RCC 7860 (cell line): ENCODE results near the gene ANKH.
"Not testable (repeated sequence)": the region's sequence is repeated elsewhere in the genome, so short reads cannot be mapped to it uniquely, and the experiment has no call there.

Source experiments
- DNase-seq: peaks from one replicate; pipeline ENCODE4 v3.0.0-alpha.2; 2015; ENCODE audit warnings: low spot score
- FAIRE-seq: peaks from 2 replicates; lab custom pipeline; 2012; peaks lifted over from hg19 to GRCh38; lab: Jason Lieb, UNC

ANKH gene

GRCh38 chr5:14884062-14884612 lies 12.6 kb upstream of the ANKH start:
- DNase-seq (no peak), FAIRE-seq (no peak)

GRCh38 chr5:14882658-14883580 lies 11.3 kb upstream of the ANKH start:
- FAIRE-seq: no peak

GRCh38 chr5:14881826-14882225 lies 10.2 kb upstream of the ANKH start:
- DNase-seq (no peak), FAIRE-seq (no peak)

More at GRCh38 chr5:14882658-14883580, 11.3 kb upstream of the ANKH start:
- DNase-seq: no peak

GRCh38 chr5:14880688-14881087 lies 9.1 kb upstream of the ANKH start:
- DNase-seq (no peak), FAIRE-seq (no peak)

DNA sequence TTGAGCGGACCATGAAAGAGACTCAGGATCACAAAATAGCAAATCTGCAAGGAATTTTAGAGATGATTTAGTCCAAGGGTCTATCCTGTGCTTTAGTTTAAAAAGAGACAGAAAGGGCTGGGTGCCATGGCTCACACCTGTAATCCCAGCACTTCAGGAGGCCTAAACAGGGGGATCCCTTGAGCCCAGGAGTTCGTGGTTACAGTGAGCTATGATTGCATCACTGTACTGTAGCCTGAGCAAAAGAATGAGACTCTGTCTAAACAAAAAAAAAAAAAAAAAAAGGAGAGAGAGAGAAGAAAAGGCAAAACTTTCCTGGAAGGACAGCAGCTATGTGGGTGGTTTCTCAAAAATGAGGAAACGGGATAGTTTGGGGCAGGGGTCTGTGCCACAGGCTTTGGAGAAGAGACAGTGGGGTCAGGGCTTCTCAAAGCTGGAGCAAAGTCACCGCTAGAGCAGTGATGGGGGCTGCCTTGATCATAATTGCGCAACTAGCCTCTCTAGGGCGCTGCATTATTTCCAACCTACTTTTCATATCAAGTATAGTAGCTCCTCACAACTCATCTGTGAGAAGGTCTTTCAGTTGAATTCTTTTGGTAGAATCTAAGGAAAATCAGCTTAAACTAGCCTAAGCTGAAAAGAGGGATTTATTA lies 8.5 kb upstream of the ANKH start:
- FAIRE-seq (no peak), DNase-seq (no peak)

GRCh38 chr5:14879393-14879792 lies 7.8 kb upstream of the ANKH start:
- FAIRE-seq (no peak), DNase-seq (no peak)

DNA sequence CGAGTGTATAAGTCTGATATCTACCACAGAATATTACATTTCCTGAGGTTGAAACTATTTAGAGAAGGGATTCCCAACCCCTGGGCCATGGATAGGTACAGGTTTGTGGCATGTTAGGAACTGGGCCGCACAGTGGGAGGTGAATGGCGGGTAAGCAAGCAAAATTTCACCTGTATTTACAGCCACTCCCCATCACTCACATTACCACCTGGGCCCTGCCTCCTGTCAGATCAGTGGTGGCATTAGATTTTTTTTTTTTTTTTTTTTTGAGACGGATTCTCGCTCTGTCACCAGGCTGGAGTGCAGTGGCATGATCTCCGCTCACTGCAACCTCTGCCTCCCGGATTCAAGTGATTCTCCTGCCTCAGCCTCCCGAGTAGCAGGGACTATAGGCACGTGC lies 6.6 kb upstream of the ANKH start:
- not testable (repeated sequence) for DNase-seq, FAIRE-seq

GRCh38 chr5:14876095-14876494 lies 4.5 kb upstream of the ANKH start:
- FAIRE-seq (no peak), DNase-seq (no peak)

DNA sequence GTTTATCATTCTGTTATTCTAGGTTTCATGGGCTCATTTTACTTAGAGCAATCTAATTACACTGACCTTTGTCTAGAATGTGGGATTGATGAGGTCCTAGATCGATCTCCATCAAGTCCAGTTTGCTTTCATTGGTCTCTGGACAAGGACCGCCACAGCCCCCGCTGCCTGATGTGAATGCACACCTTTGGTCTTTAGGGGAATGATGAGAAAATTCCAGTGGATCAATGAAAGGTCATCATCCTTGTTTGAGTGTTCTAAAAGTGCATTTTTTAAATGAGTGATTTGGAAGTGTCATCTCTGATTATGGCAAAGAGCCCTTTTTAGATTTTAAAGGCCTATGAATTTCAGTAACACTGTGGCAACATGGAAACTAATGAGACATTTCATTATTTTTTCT lies 2.2 kb upstream of the ANKH start:
- no peak for FAIRE-seq
- DNase-seq: no peak

GRCh38 chr5:14873093-14873492 lies 1.5 kb upstream of the ANKH start:
- DNase-seq: no peak
- no peak for FAIRE-seq

GRCh38 chr5:14872070-14872989 lies 752 bp upstream of the ANKH start:
- FAIRE-seq (no peak), DNase-seq (no peak)

GRCh38 chr5:14870337-14871213 lies 1.0 kb downstream of the ANKH start:
- FAIRE-seq (no peak), DNase-seq (no peak)

- FAIRE-seq (no peak), DNase-seq (no peak)
Measured at GRCh38 chr5:14869668-14870164, 1.9 kb downstream of the ANKH start.

DNA sequence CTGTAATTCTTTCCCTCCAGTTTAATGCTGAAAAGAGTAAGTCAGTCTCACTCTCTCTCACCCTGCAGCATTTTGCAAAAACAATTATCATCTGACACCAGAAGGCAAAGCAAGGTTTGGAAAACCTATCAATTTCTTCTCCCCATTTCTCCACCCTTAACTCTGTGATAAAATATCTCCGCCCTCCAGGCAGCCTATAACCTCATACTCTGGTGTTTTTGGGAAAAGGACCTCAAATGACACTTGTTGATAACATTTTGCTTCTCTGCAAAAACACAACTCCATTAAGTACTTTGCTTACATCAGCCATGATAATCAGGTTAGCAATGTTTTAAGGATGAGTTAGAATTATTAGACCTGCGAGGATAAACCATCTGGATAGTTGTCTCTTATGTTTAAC lies 2.3 kb downstream of the ANKH start:
- FAIRE-seq (no peak), DNase-seq (no peak)

- DNase-seq (no peak), FAIRE-seq (no peak)
Measured at GRCh38 chr5:14868771-14869170, 2.8 kb downstream of the ANKH start.

- no peak for FAIRE-seq
Measured at GRCh38 chr5:14864181-14864812, 7.3 kb downstream of the ANKH start.

DNA sequence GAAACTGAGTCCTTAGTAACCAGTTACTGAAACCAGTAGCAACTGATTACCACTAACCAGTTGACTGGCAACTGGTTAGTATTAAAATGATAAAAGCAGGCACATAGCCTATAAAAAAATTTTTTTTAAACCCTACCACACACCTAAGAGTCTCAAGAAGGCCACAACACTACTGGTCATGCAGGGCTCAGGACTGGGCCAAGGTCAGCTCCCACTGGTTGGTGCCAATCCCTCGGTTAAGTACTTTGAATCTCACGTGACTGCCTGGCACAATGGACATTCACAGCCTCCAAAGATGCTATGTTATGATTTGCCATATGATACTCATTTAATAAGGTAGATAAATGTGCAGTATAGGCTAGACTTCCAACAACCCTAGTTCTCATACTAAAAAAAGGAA lies 8.5 kb downstream of the ANKH start:
- FAIRE-seq (no peak), DNase-seq (no peak)

More at GRCh38 chr5:14864181-14864812, 7.3 kb downstream of the ANKH start:
- DNase-seq: no peak

DNA sequence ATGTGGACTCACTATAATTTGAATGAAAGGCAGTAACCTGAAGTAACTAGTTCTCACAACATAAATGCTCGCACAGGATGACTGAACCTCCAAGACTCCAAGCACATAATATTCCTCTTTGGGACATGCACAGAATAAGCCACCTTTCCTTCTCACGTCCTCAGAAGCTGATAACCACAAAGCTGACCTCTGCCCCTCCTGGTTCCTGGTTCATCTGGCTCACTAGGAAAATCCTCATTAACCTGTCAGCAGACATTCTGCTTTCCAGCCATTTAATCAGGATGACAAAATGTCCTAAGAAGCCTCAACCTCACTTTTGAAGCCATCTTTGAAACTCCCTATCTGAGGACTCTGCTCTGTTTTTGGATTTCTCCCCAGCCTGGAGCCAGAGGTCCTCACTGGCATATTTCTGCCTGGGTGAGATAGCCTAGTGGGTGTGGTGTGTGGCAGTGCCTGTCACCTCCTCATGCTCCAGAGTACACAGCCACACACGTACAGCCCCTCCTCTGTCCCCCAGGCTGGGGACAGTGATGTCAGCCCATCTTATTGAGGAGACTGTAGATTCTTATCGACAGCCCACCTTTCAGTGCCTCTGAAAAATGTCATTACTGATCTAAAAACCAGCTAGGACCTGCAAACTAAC lies 10.3 kb downstream of the ANKH start:
- no peak for FAIRE-seq

DNA sequence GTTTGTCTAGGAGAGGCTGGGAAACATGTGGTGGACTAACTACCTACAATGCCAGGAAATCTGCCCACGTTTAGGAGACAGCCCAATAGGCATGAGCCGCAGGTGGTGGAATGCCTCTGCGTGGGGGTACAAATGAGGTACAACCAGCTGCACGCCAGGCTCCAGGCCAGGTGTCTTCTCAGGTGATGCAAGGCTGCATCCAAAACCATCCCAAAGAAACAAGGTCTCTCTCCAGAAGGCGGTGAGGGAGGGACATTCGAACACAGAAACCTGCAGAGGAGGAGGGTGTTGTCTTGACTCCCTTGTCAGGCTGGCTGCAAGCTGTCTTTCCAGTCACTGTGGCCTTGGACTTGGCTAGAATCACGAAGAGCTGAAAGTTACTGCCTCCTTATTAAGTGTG lies 11.6 kb downstream of the ANKH start:
- DNase-seq (no peak), FAIRE-seq (no peak)

More for the DNA sequence above, 10.3 kb downstream of the ANKH start:
- DNase-seq: no peak
